H9 (cell line): ENCODE data around the gene PHACTR1. TPM values are rescaled to one million over a fixed set of nuclear protein-coding genes. Genes with fewer than 3 reads are reported as not detected.

ENCODE experiments used
- DNase-seq: peaks from one replicate; pipeline ENCODE4 v3.0.0-alpha.2; 2017
- H2AFZ ChIP-seq: one replicate; pipeline ENCODE4 v1.6.1; 2013; ENCODE audit warnings: mild to moderate bottlenecking, low read length, control low read depth, moderate library complexity
- H2AK5ac ChIP-seq: 2 replicates; pipeline ENCODE4 v1.6.1; 2013; ENCODE audit warnings: low read length, control low read depth, mixed read lengths; ENCODE audit not compliant: insufficient read length
- H2BK120ac ChIP-seq: one replicate; pipeline ENCODE4 v1.6.1; 2013; ENCODE audit warnings: low read depth, mild to moderate bottlenecking, low read length, control low read depth, inconsistent platforms; ENCODE audit not compliant: poor library complexity, severe bottlenecking
- H2BK12ac ChIP-seq: 2 replicates; pipeline ENCODE4 v1.6.1; 2013; ENCODE audit warnings: low read length, control low read depth, mixed read lengths, low read depth; ENCODE audit not compliant: insufficient read length
- H2BK15ac ChIP-seq: 2 replicates; pipeline ENCODE4 v1.6.1; 2013; ENCODE audit warnings: low read depth, low read length, control low read depth
- H2BK20ac ChIP-seq: one replicate; pipeline ENCODE4 v1.6.1; 2013; ENCODE audit warnings: low read depth, mild to moderate bottlenecking, low read length, control low read depth, inconsistent platforms; ENCODE audit not compliant: poor library complexity, severe bottlenecking
- H2BK5ac ChIP-seq: 2 replicates; pipeline ENCODE4 v1.6.1; 2013; ENCODE audit warnings: low read length, control low read depth, mixed read lengths; ENCODE audit not compliant: insufficient read length
- H3K14ac ChIP-seq: 2 replicates; pipeline ENCODE4 v1.6.1; 2013; ENCODE audit warnings: low read length, control low read depth; ENCODE audit not compliant: insufficient read depth
- H3K18ac ChIP-seq: 2 replicates; pipeline ENCODE4 v1.6.1; 2013; ENCODE audit warnings: low read depth, mild to moderate bottlenecking, mixed read lengths, low read length, control low read depth; ENCODE audit not compliant: insufficient read length
- H3K23ac ChIP-seq: 2 replicates; pipeline ENCODE4 v1.6.1; 2013; ENCODE audit warnings: low read length, control low read depth, mixed read lengths, low read depth; ENCODE audit not compliant: insufficient read length
- H3K23me2 ChIP-seq: 2 replicates; pipeline ENCODE4 v1.6.1; 2013; ENCODE audit warnings: low read depth, mild to moderate bottlenecking, mixed read lengths, low read length, control low read depth; ENCODE audit not compliant: insufficient read length, poor library complexity, severe bottlenecking
- H3K27ac ChIP-seq: 2 replicates; pipeline ENCODE4 v1.5.1; 2013; ENCODE audit warnings: low read length, control low read depth, mixed read lengths, low read depth; ENCODE audit not compliant: insufficient read length
- H3K27me3 ChIP-seq: 2 replicates; pipeline ENCODE4 v1.6.1; 2013; ENCODE audit warnings: low read length, control low read depth, inconsistent platforms; ENCODE audit not compliant: insufficient read depth
- H3K4ac ChIP-seq: 2 replicates; pipeline ENCODE4 v1.6.1; 2013; ENCODE audit warnings: low read depth, mild to moderate bottlenecking, control low read depth, inconsistent platforms, low read length, moderate library complexity
- H3K4me1 ChIP-seq: 2 replicates; pipeline ENCODE4 v1.6.1; 2013; ENCODE audit warnings: low read length, control low read depth, inconsistent platforms; ENCODE audit not compliant: insufficient read depth
- H3K4me2 ChIP-seq: 2 replicates; pipeline ENCODE4 v1.6.1; 2013; ENCODE audit warnings: low read length, control low read depth, mixed read lengths; ENCODE audit not compliant: insufficient read length, insufficient read depth
- H3K56ac ChIP-seq: 2 replicates; pipeline ENCODE4 v1.6.1; 2013; ENCODE audit warnings: low read depth, mild to moderate bottlenecking, mixed read lengths, low read length, control low read depth; ENCODE audit not compliant: insufficient read length
- H3K79me1 ChIP-seq: 2 replicates; pipeline ENCODE4 v1.6.1; 2013; ENCODE audit warnings: low read depth, mild to moderate bottlenecking, moderate library complexity, low read length, control low read depth, inconsistent platforms; ENCODE audit not compliant: insufficient read depth, poor library complexity, severe bottlenecking
- H3K79me2 ChIP-seq: 2 replicates; pipeline ENCODE4 v1.6.1; 2013; ENCODE audit warnings: low read length, control low read depth, inconsistent platforms; ENCODE audit not compliant: insufficient read depth
- H3K9ac ChIP-seq: 2 replicates; pipeline ENCODE4 v1.6.1; 2013; ENCODE audit warnings: low read length, control low read depth, mixed read lengths; ENCODE audit not compliant: insufficient read length; ENCODE audit errors: extremely low read depth
- H3K9me3 ChIP-seq: one replicate; pipeline ENCODE4 v1.6.1; 2013; ENCODE audit warnings: low read depth, low read length, inconsistent platforms; ENCODE audit not compliant: control insufficient read depth
- H3T11ph ChIP-seq: one replicate; pipeline ENCODE4 v1.6.1; 2013; ENCODE audit warnings: mild to moderate bottlenecking, low read length, control low read depth, inconsistent platforms
- H4K20me1 ChIP-seq: one replicate; pipeline ENCODE4 v1.6.1; 2013; ENCODE audit not compliant: control insufficient read depth, insufficient read length, insufficient read depth
- H4K5ac ChIP-seq: 2 replicates; pipeline ENCODE4 v1.6.1; 2013; ENCODE audit warnings: low read depth, mild to moderate bottlenecking, mixed read lengths, low read length, control low read depth; ENCODE audit not compliant: insufficient read length
- H4K8ac ChIP-seq: replicated peaks from 2 replicates; pipeline ENCODE4 v1.6.1; 2013; ENCODE audit warnings: low read length, control low read depth, mixed read lengths, low read depth; ENCODE audit not compliant: insufficient read length
- H4K91ac ChIP-seq: 2 replicates; pipeline ENCODE4 v1.6.1; 2013; ENCODE audit warnings: low read depth, mild to moderate bottlenecking, moderate library complexity, mixed read lengths, low read length, control low read depth; ENCODE audit not compliant: insufficient read length
- H3K27ac Mint-ChIP-seq, 3 experiments: 2 replicates in 2 of 3; 3 replicates in 1 of 3; pipeline ENCODE4 v1.8.0; 2020 to 2021; ENCODE audit warnings: mixed read lengths in 3 of 3, mild to moderate bottlenecking in 1 of 3, moderate library complexity in 1 of 3
- H3K27me3 Mint-ChIP-seq: 2 replicates; pipeline ENCODE4 v1.8.0; 2021; ENCODE audit warnings: low read depth, mild to moderate bottlenecking, moderate library complexity, mixed read lengths
- H3K36me3 Mint-ChIP-seq, 3 experiments: 2 replicates in 2 of 3; 3 replicates in 1 of 3; pipeline ENCODE4 v1.8.0; 2020 to 2021; ENCODE audit warnings: low read depth in 3 of 3, mixed read lengths in 3 of 3; ENCODE audit not compliant: insufficient read depth in 1 of 3
- H3K4me1 Mint-ChIP-seq, 2 experiments: 2 replicates each; pipeline ENCODE4 v1.8.0; 2020; ENCODE audit warnings: mixed read lengths in 2 of 2
- H3K4me3 Mint-ChIP-seq, 2 experiments: 2 replicates in 1 of 2; 3 replicates in 1 of 2; pipeline ENCODE4 v1.8.0; 2020 to 2021; ENCODE audit warnings: mild to moderate bottlenecking in 2 of 2, mixed read lengths in 2 of 2, moderate library complexity in 1 of 2
- H3K9me3 Mint-ChIP-seq, 2 experiments: 2 replicates in 1 of 2; 3 replicates in 1 of 2; pipeline ENCODE4 v1.8.0; 2020; ENCODE audit warnings: mild to moderate bottlenecking in 2 of 2, mixed read lengths in 2 of 2, moderate library complexity in 1 of 2
- WGBS: extraction: QIAGEN DNeasy Blood & Tissue Kit; methylation state at CpG from one replicate; pipeline ENCODE4 v1.1.7; 2013; ENCODE audit warnings: missing lambda C conversion rate, low lambda C conversion rate, mixed read lengths; ENCODE audit not compliant: insufficient read length; ENCODE audit errors: extremely low coverage; 5-methylcytosine and 5-hydroxymethylcytosine counted together
- total RNA-seq: library from RNA; stranded (reverse); gene quantifications from 2 replicates; pipeline ENCODE4 v1.2.1, GENCODE V29; 2021
- TF ChIP-seq, protein P1 (sequence below): fragments of 200-600 bp; sonication (generic); conservative IDR thresholded peaks from 3 replicates; pipeline ENCODE4 v1.8.0; 2021; ENCODE audit warnings: antibody characterized with exemption, mild to moderate bottlenecking

PHACTR1 gene
- total RNA-seq, 1 experiment from 2014 or later: 15.9 TPM

GRCh38 chr6:12952318-12952717, 235.8 kb downstream of the PHACTR1 start:
- Histone ChIP-seq H3K4ac (no peak overlapping the region), H3K23me2 (peaks cover 4% of the 10 kb centered on the region), H3K9me3 (no peaks in the 10 kb centered on the region), H3K4me2 (no peak overlapping the region), H3K56ac (no peak overlapping the region), H2BK20ac (no peak overlapping the region), H3K18ac (no peak overlapping the region), H3K4me1 (peaks cover 8% of the 10 kb centered on the region; the same call in 1 of the 2 replicates), H3K27ac (no peak overlapping the region), H3K9ac (no peak overlapping the region), H3K23ac (no peak overlapping the region), H2BK5ac (no peak overlapping the region), H4K20me1 (no peaks in the 10 kb centered on the region), H3T11ph (no peak overlapping the region), H3K79me1 (no peaks in the 10 kb centered on the region), H4K8ac (no peak overlapping the region), H4K91ac (no peak overlapping the region), H3K27me3 (peaks cover 20% of the 10 kb centered on the region; the same call in 1 of the 2 replicates), H3K14ac (no peak overlapping the region), H4K5ac (no peak overlapping the region), H2AK5ac (no peak overlapping the region), H2BK15ac (no peak overlapping the region), H2AFZ (no peak overlapping the region), H2BK120ac (no peak overlapping the region), H3K79me2 (no peaks in the 10 kb centered on the region), H2BK12ac (no peak overlapping the region)
- Mint-ChIP-seq H3K4me3 (no peak overlapping the region), H3K9me3 (no peaks in the 10 kb centered on the region; a peak in 1 of 5 replicates), H3K4me1 (peaks cover 24% of the 10 kb centered on the region in 2 experiments), H3K27ac (no peak overlapping the region), H3K36me3 (no peaks in the 10 kb centered on the region), H3K27me3 (peaks cover 52% of the 10 kb centered on the region)
- WGBS: no CpG with 5 or more reads among the region's 4 CpGs
- DNase-seq: no peak
- TF ChIP-seq, protein P1, sequence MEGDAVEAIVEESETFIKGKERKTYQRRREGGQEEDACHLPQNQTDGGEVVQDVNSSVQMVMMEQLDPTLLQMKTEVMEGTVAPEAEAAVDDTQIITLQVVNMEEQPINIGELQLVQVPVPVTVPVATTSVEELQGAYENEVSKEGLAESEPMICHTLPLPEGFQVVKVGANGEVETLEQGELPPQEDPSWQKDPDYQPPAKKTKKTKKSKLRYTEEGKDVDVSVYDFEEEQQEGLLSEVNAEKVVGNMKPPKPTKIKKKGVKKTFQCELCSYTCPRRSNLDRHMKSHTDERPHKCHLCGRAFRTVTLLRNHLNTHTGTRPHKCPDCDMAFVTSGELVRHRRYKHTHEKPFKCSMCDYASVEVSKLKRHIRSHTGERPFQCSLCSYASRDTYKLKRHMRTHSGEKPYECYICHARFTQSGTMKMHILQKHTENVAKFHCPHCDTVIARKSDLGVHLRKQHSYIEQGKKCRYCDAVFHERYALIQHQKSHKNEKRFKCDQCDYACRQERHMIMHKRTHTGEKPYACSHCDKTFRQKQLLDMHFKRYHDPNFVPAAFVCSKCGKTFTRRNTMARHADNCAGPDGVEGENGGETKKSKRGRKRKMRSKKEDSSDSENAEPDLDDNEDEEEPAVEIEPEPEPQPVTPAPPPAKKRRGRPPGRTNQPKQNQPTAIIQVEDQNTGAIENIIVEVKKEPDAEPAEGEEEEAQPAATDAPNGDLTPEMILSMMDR: no peak
